ENCODE results near the gene GEMIN7.

Gene GEMIN7

DNA sequence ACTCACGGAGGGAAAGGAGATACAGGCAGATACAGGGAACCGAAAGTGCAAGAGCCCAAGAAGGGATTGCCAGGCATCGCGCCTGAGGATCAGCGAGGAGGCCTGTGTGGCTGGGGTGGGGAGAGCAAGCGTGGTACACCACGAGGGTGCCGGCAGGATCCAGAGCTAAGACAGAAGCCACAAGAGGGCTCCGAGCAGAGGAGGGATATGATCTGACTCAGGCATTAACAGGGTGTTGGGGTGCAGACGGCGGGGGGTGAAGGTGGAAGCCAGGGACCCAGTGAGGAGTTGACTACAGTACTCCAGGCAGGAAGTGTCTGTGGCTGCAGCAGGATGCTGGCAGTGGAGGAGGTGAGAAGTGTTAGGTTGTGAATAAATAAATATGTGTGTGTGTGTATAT lies 8.5 kb downstream of the GEMIN7 start:
- Histone ChIP-seq H3K4me3 (ENCODE audit: low read depth, low read length) (no peak overlapping the region), H3K27ac (no peak overlapping the region), H3K27me3 (replicated peaks) (no peaks in the 10 kb centered on the region), H3K36me3 (replicated peaks) (peaks cover 16% of the 10 kb centered on the region)
- TF ChIP-seq, protein P1, sequence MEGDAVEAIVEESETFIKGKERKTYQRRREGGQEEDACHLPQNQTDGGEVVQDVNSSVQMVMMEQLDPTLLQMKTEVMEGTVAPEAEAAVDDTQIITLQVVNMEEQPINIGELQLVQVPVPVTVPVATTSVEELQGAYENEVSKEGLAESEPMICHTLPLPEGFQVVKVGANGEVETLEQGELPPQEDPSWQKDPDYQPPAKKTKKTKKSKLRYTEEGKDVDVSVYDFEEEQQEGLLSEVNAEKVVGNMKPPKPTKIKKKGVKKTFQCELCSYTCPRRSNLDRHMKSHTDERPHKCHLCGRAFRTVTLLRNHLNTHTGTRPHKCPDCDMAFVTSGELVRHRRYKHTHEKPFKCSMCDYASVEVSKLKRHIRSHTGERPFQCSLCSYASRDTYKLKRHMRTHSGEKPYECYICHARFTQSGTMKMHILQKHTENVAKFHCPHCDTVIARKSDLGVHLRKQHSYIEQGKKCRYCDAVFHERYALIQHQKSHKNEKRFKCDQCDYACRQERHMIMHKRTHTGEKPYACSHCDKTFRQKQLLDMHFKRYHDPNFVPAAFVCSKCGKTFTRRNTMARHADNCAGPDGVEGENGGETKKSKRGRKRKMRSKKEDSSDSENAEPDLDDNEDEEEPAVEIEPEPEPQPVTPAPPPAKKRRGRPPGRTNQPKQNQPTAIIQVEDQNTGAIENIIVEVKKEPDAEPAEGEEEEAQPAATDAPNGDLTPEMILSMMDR (IDR thresholded peaks at IDR 0.05; ENCODE audit: low read depth, low read length, missing control alignments), result no peak
- in situ Hi-C loops (cut with HindIII; ENCODE audit: low pct_ligation_motif_present, low sequenced_read_pairs), result no loop called here
- DNase-seq, result no peak

DNA sequence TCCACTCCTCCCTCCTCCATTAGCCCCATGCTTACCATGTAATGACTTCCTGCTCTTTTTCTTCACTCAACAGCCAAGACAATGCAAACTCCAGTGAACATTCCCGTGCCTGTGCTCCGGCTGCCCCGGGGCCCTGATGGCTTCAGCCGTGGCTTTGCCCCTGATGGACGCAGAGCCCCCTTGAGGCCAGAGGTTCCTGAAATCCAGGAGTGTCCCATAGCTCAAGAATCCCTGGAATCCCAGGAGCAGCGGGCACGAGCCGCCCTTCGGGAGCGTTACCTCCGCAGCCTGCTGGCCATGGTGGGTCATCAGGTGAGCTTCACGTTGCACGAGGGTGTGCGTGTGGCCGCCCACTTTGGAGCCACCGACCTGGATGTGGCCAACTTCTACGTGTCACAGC lies 11.0 kb downstream of the GEMIN7 start:
- Histone ChIP-seq H3K4me3 (ENCODE audit: low read depth, low read length) (no peak overlapping the region), H3K27me3 (replicated peaks) (no peaks in the 10 kb centered on the region), H3K27ac (no peak overlapping the region), H3K36me3 (replicated peaks) (peaks cover 11% of the 10 kb centered on the region)
- TF ChIP-seq, protein P1 (IDR thresholded peaks at IDR 0.05; ENCODE audit: low read depth, low read length, missing control alignments), result no peak
- in situ Hi-C loops (cut with HindIII; ENCODE audit: low pct_ligation_motif_present, low sequenced_read_pairs), result no loop called here
- DNase-seq, result no peak

DNA sequence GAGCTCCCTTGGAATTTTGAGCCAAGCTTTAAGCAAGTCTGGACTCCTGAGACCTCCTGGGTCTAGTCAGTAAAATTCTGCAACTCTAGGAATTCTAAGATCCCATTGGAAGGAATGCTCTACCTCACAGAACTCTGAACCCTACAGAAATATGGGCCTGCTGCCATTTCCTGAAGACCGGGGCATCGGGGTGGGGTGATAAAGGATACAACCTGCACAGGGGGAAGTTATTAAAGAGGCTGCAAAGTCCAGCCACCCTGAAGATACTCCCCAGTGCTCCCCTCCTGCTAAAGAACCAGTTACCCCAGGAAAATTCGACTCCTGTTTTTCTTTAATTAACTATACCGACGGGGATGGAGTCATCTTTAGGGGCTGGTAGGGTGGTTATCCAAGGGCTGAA lies 11.5 kb downstream of the GEMIN7 start:
- no peak for DNase-seq
- TF ChIP-seq, protein P1 (IDR thresholded peaks at IDR 0.05; ENCODE audit: low read depth, low read length, missing control alignments), result no peak
- Histone ChIP-seq H3K36me3 (replicated peaks) (peaks cover 11% of the 10 kb centered on the region), H3K27me3 (replicated peaks) (no peaks in the 10 kb centered on the region), H3K27ac (no peak overlapping the region), H3K4me3 (ENCODE audit: low read depth, low read length) (peak overlapping the region; percentile 53)
- in situ Hi-C loops (cut with HindIII; ENCODE audit: low pct_ligation_motif_present, low sequenced_read_pairs), result no loop called here

DNA sequence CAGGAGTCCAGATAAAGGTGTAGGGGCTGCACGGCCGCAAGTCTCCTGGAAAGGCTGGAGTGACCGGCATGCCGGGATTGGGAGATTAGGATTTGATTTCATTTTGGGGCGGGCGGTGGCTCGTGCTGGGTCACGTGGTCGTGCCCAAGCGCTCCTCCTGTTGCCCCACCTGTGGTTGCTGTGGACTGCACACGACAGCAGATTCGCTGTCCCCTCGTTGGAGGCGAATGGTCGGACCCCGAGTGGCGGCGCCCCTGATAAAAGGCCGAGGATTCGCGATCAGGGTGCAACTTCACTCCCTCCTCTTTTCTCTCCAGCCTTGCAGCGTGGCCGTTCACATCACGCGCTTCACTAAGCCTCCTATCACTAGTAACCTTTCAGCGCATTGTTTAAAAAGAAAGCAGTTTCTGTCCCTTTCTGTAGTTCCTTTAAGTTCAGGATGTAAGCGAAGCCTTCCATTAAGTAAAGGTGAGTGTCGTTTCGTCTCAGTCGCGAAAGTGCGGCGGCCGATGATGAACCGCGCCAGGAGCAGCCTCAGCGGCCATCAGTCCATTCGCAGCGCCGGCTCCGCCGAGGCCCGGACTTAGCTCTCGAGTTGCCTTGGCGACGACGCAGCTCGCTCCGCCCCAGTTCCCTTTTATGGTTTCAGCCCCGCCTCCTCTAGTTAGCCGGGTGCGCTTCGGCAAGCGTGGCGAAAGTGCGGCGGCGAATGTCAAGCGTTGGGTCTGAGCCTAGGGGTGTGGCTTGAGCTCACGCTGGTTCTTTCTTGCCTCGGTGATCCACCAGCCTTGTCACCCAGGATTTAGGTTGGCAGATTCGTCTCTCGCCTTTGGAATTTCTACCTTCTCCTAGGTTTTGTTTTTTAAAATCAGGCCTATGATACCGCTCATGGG lies 12.2 kb downstream of the GEMIN7 start:
- Histone ChIP-seq H3K4me3 (ENCODE audit: low read depth, low read length) (peak overlapping the region; percentile 93), H3K27me3 (replicated peaks) (no peaks in the 10 kb centered on the region), H3K36me3 (replicated peaks) (peaks cover 11% of the 10 kb centered on the region), H3K27ac (peak overlapping the region; percentile 98)
- TF ChIP-seq, protein P1 (IDR thresholded peaks at IDR 0.05; ENCODE audit: low read depth, low read length, missing control alignments), result no peak
- in situ Hi-C loops (cut with HindIII; ENCODE audit: low pct_ligation_motif_present, low sequenced_read_pairs), result no loop called here
- peak; percentile 98 for DNase-seq

DNA sequence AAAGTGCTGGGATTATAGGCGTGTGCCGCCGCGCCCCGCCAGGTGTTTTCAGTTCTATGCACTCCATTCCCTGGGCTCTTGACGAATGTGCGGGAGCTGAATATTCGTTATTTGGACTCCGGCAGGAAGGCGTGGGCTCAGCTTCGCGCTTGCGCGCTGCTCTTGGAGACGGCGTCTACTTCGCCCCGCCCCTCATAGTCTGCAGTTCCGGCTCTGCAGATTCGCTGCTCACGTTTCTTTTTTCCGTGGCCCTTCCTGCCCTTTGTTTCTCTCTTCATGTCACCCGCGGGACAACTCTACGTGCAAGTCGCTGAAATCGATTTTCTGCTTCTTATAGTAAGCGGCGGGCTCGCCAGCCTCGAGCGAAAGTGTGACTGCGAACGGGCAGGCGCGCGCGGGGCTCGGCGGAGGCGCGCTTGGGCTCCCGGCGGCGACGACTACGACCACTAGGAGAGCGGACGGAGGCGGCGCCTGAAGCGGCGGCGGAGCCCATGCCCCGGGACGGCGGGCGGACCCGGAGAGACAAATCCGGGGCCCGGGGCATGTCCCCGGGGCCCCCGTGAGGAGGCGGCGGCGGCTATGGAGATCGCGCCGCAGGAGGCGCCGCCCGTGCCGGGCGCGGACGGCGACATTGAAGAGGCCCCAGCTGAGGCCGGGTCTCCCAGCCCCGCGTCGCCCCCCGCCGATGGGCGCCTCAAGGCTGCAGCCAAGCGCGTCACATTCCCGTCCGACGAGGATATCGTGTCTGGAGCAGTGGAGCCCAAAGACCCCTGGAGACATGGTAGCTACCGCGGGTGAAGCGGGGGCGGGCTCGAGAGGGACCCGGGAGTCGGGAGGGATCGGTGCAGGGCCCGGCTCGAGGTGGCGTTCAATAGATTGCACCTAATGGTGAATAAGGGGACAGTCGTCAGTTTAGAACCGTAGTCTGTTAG lies 14.0 kb downstream of the GEMIN7 start, which contains the start of gene PPP1R37:
PPP1R37 (plus strand) TSS at position 433 of the 932 bp plus-strand sequence; CDS start at position 580, 147 bp downstream.
- Histone ChIP-seq H3K27me3 (replicated peaks) (no peaks in the 10 kb centered on the region), H3K4me3 (ENCODE audit: low read depth, low read length) (peak within 1 kb of the TSS; percentile 93), H3K36me3 (replicated peaks) (peaks cover 11% of the 10 kb centered on the region), H3K27ac (peak within 1 kb of the TSS; percentile 98)
- peak; percentile 92 for DNase-seq
- in situ Hi-C loops (cut with HindIII; ENCODE audit: low pct_ligation_motif_present, low sequenced_read_pairs), result no loop called here
- TF ChIP-seq, protein P1 (IDR thresholded peaks at IDR 0.05; ENCODE audit: low read depth, low read length, missing control alignments), result peak; percentile 18
